Neural cell (in vitro differentiated cells): Measurements from ENCODE around the gene CDC42EP2. TPM values are rescaled to one million over a fixed set of nuclear protein-coding genes. Genes with fewer than 3 reads are reported as not detected.
"Not testable (repeated sequence)": the region's sequence is repeated elsewhere in the genome, so short reads cannot be mapped to it uniquely, and the experiment has no call there.

Experiments
- H2AFZ ChIP-seq: fragments of 200-600, 300-800 bp; sonication (generic), shearing (Covaris generic); 2 replicates; pipeline ENCODE4 v1.6.0; 2014; ENCODE audit warnings: low read depth, mild to moderate bottlenecking, antibody characterized with exemption, low read length, moderate library complexity
- H3F3A ChIP-seq: fragments of 200-600 bp; shearing (Covaris generic); 2 replicates; pipeline ENCODE4 v1.6.1; 2016; ENCODE audit warnings: mild to moderate bottlenecking, moderate library complexity, mixed read lengths, antibody characterized with exemption, low read length; ENCODE audit not compliant: insufficient read depth, poor library complexity, severe bottlenecking
- H3K27ac ChIP-seq: fragments of 200-600, 300-800 bp; sonication (generic), shearing (Covaris generic); 2 replicates; pipeline ENCODE4 v1.5.1; 2014; ENCODE audit warnings: mild to moderate bottlenecking, low read length, moderate library complexity
- H3K27me3 ChIP-seq: fragments of 300-800, 200-600 bp; sonication (generic), shearing (Covaris generic); 2 replicates; pipeline ENCODE4 v1.6.0; 2014; ENCODE audit warnings: mild to moderate bottlenecking, low read depth, low read length, moderate library complexity; ENCODE audit not compliant: insufficient read depth
- H3K36me3 ChIP-seq: fragments of 300-800, 200-600 bp; sonication (generic), shearing (Covaris generic); 2 replicates; pipeline ENCODE4 v1.5.1; 2014; ENCODE audit warnings: mild to moderate bottlenecking, antibody characterized with exemption, low read length, moderate library complexity; ENCODE audit not compliant: insufficient read depth
- H3K4me2 ChIP-seq: fragments of 300-800, 200-600 bp; sonication (generic), shearing (Covaris generic); 2 replicates; pipeline ENCODE4 v1.6.0; 2014; ENCODE audit warnings: mild to moderate bottlenecking, low read length
- H3K4me3 ChIP-seq: fragments of 300-800, 200-600 bp; sonication (generic), shearing (Covaris generic); 2 replicates; pipeline ENCODE4 v1.5.1; 2014; ENCODE audit warnings: mild to moderate bottlenecking, low read length, moderate library complexity
- H3K79me2 ChIP-seq: fragments of 200-600 bp; shearing (Covaris generic); replicated peaks from 2 replicates; pipeline ENCODE4 v1.6.0; 2014; ENCODE audit warnings: mild to moderate bottlenecking, low read length, moderate library complexity; ENCODE audit not compliant: insufficient read depth
- H3K9ac ChIP-seq: fragments of 300-800, 200-600 bp; sonication (generic), shearing (Covaris generic); 2 replicates; pipeline ENCODE4 v1.6.1; 2016; ENCODE audit warnings: mild to moderate bottlenecking, low read length, mixed read lengths
- H3K9me2 ChIP-seq: fragments of 200-600 bp; shearing (Covaris generic); 2 replicates; pipeline ENCODE4 v1.6.1; 2016; ENCODE audit warnings: mild to moderate bottlenecking, low read length, mixed read lengths; ENCODE audit not compliant: insufficient read depth
- H3K9me3 ChIP-seq: fragments of 200-600, 300-800 bp; sonication (generic), shearing (Covaris generic); 2 replicates; pipeline ENCODE4 v1.6.1; 2016; ENCODE audit warnings: mild to moderate bottlenecking, mixed run types, low read length, moderate library complexity, mixed read lengths
- H4K20me1 ChIP-seq: fragments of 200-600 bp; shearing (Covaris generic); 2 replicates; pipeline ENCODE4 v1.6.1; 2016; ENCODE audit warnings: mild to moderate bottlenecking, mixed run types; ENCODE audit not compliant: insufficient read depth
- EP300 ChIP-seq: fragments of 450-650 bp; conservative IDR thresholded peaks from 2 replicates; pipeline ENCODE4 v1.6.1; 2014; ENCODE audit warnings: antibody characterized with exemption, mild to moderate bottlenecking, moderate library complexity; ENCODE audit not compliant: poor library complexity, severe bottlenecking
- EZH2 ChIP-seq: fragments of 200-600, 300-800 bp; shearing (Covaris generic), sonication (generic); IDR thresholded peaks from 2 replicates; pipeline ENCODE4 v1.6.1; 2014; ENCODE audit warnings: antibody characterized with exemption, low read length, borderline replicate concordance, mild to moderate bottlenecking; ENCODE audit not compliant: insufficient read depth, poor library complexity, severe bottlenecking
- MXI1 ChIP-seq: fragments of 450-650 bp; conservative IDR thresholded peaks from 2 replicates; pipeline ENCODE4 v1.6.1; 2014; ENCODE audit warnings: antibody characterized with exemption, mild to moderate bottlenecking; ENCODE audit not compliant: poor library complexity, severe bottlenecking
- POLR2AphosphoS5 ChIP-seq: IDR thresholded peaks from 2 replicates; pipeline ENCODE4 v1.6.1; 2012
- RAD21 ChIP-seq: fragments of 450-650 bp; conservative IDR thresholded peaks from 2 replicates; pipeline ENCODE4 v1.6.1; 2014; ENCODE audit warnings: antibody characterized with exemption, mild to moderate bottlenecking, moderate library complexity
- SMC3 ChIP-seq: fragments of 450-650 bp; conservative IDR thresholded peaks from 2 replicates; pipeline ENCODE4 v1.6.1; 2014; ENCODE audit warnings: antibody characterized with exemption, mild to moderate bottlenecking, moderate library complexity; ENCODE audit not compliant: poor library complexity
- TAF1 ChIP-seq: IDR thresholded peaks from 2 replicates; pipeline ENCODE4 v1.6.1; 2012; ENCODE audit warnings: low read depth
- polyA plus RNA-seq: library from polyadenylated mRNA; depleted of rRNA; stranded (reverse); fragments of >200 nt; gene quantifications from 2 replicates; pipeline ENCODE4 v1.2.3, GENCODE V29; 2014
- TF ChIP-seq, protein P1 (sequence below): fragments of 450-650 bp; IDR thresholded peaks from 2 replicates; pipeline ENCODE4 v1.5.1; 2014; ENCODE audit warnings: antibody characterized with exemption, mild to moderate bottlenecking, moderate library complexity; ENCODE audit not compliant: poor library complexity, severe bottlenecking
- TF ChIP-seq, protein P2 (sequence below): IDR thresholded peaks from 2 replicates; pipeline ENCODE4 v1.6.1; 2012; ENCODE audit warnings: borderline replicate concordance

CDC42EP2 gene
- polyA plus RNA-seq, 1 donor from 2014 or later, result 1.3 TPM

DNA sequence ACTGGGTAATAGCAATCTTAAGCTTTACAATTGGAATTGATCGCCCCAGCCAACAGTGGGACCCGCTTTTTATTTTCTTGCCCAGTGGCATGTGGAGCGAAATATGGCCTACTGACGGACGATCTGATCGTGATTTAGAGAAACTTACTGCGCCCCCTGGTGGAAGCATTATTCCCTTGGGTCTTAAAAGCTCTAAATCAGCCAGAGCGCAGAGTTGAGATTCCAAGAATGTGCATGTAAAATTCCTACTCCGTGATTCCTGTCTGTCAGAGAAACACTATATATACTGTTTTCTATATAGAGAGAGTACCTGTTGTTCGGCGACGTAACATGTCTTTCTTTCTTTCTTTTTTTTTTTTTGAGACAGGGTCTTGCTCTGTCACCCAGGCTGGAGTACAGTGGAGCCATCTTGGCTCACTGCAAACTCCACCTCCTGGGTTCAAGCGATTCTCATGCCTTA is 15.3 kb downstream of the CDC42EP2 start:
- Histone ChIP-seq H2AFZ (no peak overlapping the region), H3K9me3 (no peaks in the 10 kb centered on the region), H3K9ac (no peak overlapping the region), H4K20me1 (no peaks in the 10 kb centered on the region), H3K9me2 (no peaks in the 10 kb centered on the region), H3K36me3 (no peaks in the 10 kb centered on the region), H3K27ac (no peak overlapping the region), H3K79me2 (peaks cover 11% of the 10 kb centered on the region), H3K4me3 (no peak overlapping the region), H3F3A (no peaks in the 10 kb centered on the region), H3K27me3 (no peaks in the 10 kb centered on the region), H3K4me2 (no peak overlapping the region)
- TF ChIP-seq POLR2AphosphoS5, result no peak
- peak; percentile 73 for TF ChIP-seq SMC3
- TF ChIP-seq EZH2, result no peak
- TF ChIP-seq TAF1, result no peak
- TF ChIP-seq, protein P1, sequence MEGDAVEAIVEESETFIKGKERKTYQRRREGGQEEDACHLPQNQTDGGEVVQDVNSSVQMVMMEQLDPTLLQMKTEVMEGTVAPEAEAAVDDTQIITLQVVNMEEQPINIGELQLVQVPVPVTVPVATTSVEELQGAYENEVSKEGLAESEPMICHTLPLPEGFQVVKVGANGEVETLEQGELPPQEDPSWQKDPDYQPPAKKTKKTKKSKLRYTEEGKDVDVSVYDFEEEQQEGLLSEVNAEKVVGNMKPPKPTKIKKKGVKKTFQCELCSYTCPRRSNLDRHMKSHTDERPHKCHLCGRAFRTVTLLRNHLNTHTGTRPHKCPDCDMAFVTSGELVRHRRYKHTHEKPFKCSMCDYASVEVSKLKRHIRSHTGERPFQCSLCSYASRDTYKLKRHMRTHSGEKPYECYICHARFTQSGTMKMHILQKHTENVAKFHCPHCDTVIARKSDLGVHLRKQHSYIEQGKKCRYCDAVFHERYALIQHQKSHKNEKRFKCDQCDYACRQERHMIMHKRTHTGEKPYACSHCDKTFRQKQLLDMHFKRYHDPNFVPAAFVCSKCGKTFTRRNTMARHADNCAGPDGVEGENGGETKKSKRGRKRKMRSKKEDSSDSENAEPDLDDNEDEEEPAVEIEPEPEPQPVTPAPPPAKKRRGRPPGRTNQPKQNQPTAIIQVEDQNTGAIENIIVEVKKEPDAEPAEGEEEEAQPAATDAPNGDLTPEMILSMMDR, result peak; percentile 80
- TF ChIP-seq, protein P2, sequence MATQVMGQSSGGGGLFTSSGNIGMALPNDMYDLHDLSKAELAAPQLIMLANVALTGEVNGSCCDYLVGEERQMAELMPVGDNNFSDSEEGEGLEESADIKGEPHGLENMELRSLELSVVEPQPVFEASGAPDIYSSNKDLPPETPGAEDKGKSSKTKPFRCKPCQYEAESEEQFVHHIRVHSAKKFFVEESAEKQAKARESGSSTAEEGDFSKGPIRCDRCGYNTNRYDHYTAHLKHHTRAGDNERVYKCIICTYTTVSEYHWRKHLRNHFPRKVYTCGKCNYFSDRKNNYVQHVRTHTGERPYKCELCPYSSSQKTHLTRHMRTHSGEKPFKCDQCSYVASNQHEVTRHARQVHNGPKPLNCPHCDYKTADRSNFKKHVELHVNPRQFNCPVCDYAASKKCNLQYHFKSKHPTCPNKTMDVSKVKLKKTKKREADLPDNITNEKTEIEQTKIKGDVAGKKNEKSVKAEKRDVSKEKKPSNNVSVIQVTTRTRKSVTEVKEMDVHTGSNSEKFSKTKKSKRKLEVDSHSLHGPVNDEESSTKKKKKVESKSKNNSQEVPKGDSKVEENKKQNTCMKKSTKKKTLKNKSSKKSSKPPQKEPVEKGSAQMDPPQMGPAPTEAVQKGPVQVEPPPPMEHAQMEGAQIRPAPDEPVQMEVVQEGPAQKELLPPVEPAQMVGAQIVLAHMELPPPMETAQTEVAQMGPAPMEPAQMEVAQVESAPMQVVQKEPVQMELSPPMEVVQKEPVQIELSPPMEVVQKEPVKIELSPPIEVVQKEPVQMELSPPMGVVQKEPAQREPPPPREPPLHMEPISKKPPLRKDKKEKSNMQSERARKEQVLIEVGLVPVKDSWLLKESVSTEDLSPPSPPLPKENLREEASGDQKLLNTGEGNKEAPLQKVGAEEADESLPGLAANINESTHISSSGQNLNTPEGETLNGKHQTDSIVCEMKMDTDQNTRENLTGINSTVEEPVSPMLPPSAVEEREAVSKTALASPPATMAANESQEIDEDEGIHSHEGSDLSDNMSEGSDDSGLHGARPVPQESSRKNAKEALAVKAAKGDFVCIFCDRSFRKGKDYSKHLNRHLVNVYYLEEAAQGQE, result no peak
- peak; percentile 57 for TF ChIP-seq RAD21
- peak; percentile 16 for TF ChIP-seq MXI1
- TF ChIP-seq EP300, result no peak

DNA sequence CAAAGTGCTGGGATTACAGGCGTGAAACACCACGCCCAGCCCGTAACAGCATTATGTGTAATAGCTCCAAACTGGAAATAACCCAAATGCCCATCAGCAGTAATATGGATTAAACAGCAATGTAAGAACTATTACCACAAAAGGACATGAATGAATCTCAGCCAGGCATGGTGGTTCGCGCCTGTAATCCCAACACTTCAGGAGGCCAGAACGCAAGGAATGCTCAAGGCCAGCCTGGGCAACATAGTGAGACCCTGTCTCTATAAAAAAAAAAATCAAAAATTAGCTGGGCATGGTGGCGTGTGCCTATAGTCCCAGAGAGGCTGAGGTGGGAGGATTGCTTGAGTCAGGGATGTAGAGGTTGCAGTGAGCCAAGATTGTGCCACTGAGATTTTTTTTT is 15.9 kb downstream of the CDC42EP2 start:
- Histone ChIP-seq H3K36me3 (no peaks in the 10 kb centered on the region), H3K4me3 (no peak overlapping the region), H3F3A (no peaks in the 10 kb centered on the region), H3K9me3 (no peaks in the 10 kb centered on the region), H3K79me2 (peaks cover 17% of the 10 kb centered on the region), H2AFZ (no peak overlapping the region), H3K9me2 (no peaks in the 10 kb centered on the region), H3K27ac (no peak overlapping the region), H3K4me2 (no peak overlapping the region), H3K27me3 (no peaks in the 10 kb centered on the region), H3K9ac (no peak overlapping the region), H4K20me1 (no peaks in the 10 kb centered on the region)
- TF ChIP-seq SMC3 (no peak), POLR2AphosphoS5 (no peak), EP300 (no peak), RAD21 (no peak), EZH2 (no peak), TAF1 (no peak), MXI1 (no peak)
- TF ChIP-seq, protein P2, result no peak
- TF ChIP-seq, protein P1, result no peak

DNA sequence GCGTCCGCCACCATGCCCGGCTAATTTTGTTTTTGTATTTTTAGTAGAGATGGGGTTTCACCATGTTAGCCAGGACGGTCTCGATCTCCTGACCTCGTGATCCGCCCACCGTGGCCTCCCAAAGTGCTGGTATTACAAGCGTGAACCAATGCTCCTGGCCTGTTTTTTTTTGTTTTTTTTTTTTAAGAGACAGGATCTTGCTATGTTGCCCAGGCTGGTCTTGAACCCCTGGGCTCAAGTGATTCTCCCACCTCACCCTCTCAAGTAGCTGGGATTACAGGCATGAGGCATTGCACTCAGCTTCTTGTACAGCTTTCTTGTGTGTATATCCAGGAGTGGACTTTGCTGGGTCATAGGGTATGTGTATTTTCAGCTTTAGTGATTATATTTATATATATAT is 17.9 kb downstream of the CDC42EP2 start:
- peaks cover 35% of the 10 kb centered on the region for H3K79me2 ChIP-seq
- H3K4me3 ChIP-seq, H3K4me2 ChIP-seq, H3K27me3 ChIP-seq, H3K9ac ChIP-seq, H3K27ac ChIP-seq, H3K36me3 ChIP-seq, H3K9me2 ChIP-seq, H3F3A ChIP-seq, H2AFZ ChIP-seq, H4K20me1 ChIP-seq, H3K9me3 ChIP-seq: not testable (repeated sequence)
